Measurements from ENCODE around the gene IL36RN.

IL36RN gene

DNA sequence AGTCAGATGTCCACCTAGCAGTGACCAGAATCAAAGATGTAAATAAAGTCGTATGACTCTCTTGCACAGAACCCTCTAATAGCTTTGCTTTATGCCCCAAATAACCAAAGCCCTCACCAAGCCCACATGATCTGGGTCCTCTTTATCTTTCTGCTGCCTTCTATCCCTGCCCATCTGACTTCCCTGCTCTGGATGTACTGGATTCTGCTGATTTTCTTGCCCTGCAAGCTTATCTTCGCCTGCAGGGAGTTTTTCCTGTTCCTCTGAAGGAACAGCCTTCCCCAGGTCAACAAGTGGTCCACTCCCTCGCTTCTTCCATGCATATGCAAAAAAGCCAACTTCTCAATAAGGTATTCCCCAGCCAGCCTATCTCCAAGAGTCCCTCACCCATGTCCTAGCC, 25.0 kb upstream of the IL36RN start:
- H3K27me3 ChIP-seq (ENCODE audit: low read depth, low read length) = peaks cover 33% of the 10 kb centered on the region
- H3K9me3 ChIP-seq (ENCODE audit: insufficient read depth, low read length) = no peaks in the 10 kb centered on the region
- H3K4me1 ChIP-seq (ENCODE audit: low read length) = peaks cover 11% of the 10 kb centered on the region
- H3K27ac ChIP-seq (ENCODE audit: low read length) = no peak overlapping the region
- H3K9ac ChIP-seq (ENCODE audit: low read length) = no peak overlapping the region
- TF ChIP-seq, protein P1, sequence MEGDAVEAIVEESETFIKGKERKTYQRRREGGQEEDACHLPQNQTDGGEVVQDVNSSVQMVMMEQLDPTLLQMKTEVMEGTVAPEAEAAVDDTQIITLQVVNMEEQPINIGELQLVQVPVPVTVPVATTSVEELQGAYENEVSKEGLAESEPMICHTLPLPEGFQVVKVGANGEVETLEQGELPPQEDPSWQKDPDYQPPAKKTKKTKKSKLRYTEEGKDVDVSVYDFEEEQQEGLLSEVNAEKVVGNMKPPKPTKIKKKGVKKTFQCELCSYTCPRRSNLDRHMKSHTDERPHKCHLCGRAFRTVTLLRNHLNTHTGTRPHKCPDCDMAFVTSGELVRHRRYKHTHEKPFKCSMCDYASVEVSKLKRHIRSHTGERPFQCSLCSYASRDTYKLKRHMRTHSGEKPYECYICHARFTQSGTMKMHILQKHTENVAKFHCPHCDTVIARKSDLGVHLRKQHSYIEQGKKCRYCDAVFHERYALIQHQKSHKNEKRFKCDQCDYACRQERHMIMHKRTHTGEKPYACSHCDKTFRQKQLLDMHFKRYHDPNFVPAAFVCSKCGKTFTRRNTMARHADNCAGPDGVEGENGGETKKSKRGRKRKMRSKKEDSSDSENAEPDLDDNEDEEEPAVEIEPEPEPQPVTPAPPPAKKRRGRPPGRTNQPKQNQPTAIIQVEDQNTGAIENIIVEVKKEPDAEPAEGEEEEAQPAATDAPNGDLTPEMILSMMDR (IDR thresholded peaks at IDR 0.05; ENCODE audit: low read depth, low read length) = no peak
- TF ChIP-seq EZH2phosphoT487 (IDR thresholded peaks at IDR 0.05; ENCODE audit: low read depth) = no peak
- no peaks in the 10 kb centered on the region for H3K36me3 ChIP-seq (replicated peaks; ENCODE audit: low read depth, low read length)
- no peaks in the 10 kb centered on the region for H4K20me1 ChIP-seq (ENCODE audit: insufficient read depth, low read length)
- no peak overlapping the region for H3K4me2 ChIP-seq (ENCODE audit: low read length)
- no peak overlapping the region for H2AFZ ChIP-seq (ENCODE audit: low read depth, low read length)
- no peak overlapping the region for H3K4me3 ChIP-seq (ENCODE audit: low read length)
- H3K79me2 ChIP-seq (ENCODE audit: low read length) = no peaks in the 10 kb centered on the region

DNA sequence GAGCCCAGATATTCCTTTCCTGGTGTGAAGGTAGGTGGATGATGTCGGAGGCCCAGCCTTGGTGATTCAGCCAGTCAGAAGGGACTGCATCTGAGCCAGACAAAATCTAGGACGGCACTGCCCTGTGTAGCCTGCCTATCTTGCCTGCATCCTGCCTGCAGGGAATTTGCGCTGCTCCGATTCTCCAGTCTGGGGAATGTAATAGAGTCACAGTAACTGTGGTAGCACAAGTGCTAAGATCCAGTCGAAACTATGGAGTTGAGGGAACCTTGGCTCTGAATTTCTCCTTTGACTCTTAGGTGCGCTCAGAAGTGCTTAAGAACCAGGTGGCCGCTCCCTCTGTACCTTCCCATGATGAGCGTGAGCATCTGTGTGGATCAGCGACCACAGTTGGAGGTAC, 22.2 kb upstream of the IL36RN start:
- TF ChIP-seq EZH2phosphoT487 (IDR thresholded peaks at IDR 0.05; ENCODE audit: low read depth) = no peak
- TF ChIP-seq, protein P1 (IDR thresholded peaks at IDR 0.05; ENCODE audit: low read depth, low read length) = no peak
- peaks cover 7% of the 10 kb centered on the region for H3K27me3 ChIP-seq (ENCODE audit: low read depth, low read length)

DNA sequence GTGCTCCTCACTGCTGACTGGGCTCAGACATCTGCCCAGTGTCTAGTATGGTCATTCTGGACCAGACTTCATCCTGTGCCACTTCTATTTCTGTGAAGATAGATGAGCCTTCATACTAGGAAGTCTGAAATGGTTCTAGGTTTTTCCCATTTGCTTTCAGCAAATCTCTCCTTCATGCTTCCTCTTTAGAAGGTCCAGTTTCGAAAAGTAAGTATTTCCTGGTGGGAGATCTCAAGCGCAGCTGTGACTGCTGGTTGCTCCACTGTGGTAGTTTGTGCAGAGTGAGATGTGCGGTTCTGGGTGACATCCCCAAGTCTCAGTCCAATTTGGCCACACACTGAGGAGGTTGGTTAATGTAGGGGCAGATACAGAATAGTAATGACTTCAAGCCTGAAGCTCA, 20.7 kb upstream of the IL36RN start:
- TF ChIP-seq, protein P1 (IDR thresholded peaks at IDR 0.05; ENCODE audit: low read depth, low read length) = no peak
- no peak for TF ChIP-seq EZH2phosphoT487 (IDR thresholded peaks at IDR 0.05; ENCODE audit: low read depth)
- peaks cover 11% of the 10 kb centered on the region for H3K4me1 ChIP-seq (ENCODE audit: low read length)
- no peak overlapping the region for H3K9ac ChIP-seq (ENCODE audit: low read length)
- H3K79me2 ChIP-seq (ENCODE audit: low read length) = no peaks in the 10 kb centered on the region
- no peaks in the 10 kb centered on the region for H3K9me3 ChIP-seq (ENCODE audit: insufficient read depth, low read length)
- H3K27ac ChIP-seq (ENCODE audit: low read length) = no peak overlapping the region
- no peak overlapping the region for H2AFZ ChIP-seq (ENCODE audit: low read depth, low read length)
- peaks cover 8% of the 10 kb centered on the region for H3K27me3 ChIP-seq (ENCODE audit: low read depth, low read length)
- no peak overlapping the region for H3K4me3 ChIP-seq (ENCODE audit: low read length)
- no peaks in the 10 kb centered on the region for H4K20me1 ChIP-seq (ENCODE audit: insufficient read depth, low read length)
- no peak overlapping the region for H3K4me2 ChIP-seq (ENCODE audit: low read length)
- H3K36me3 ChIP-seq (replicated peaks; ENCODE audit: low read depth, low read length) = no peaks in the 10 kb centered on the region

More for the DNA sequence above, 22.2 kb upstream of the IL36RN start:
- H3K9me3 ChIP-seq (ENCODE audit: insufficient read depth, low read length) = no peaks in the 10 kb centered on the region
- H3K9ac ChIP-seq (ENCODE audit: low read length) = no peak overlapping the region
- no peak overlapping the region for H3K4me2 ChIP-seq (ENCODE audit: low read length)
- no peaks in the 10 kb centered on the region for H3K36me3 ChIP-seq (replicated peaks; ENCODE audit: low read depth, low read length)
- no peak overlapping the region for H3K27ac ChIP-seq (ENCODE audit: low read length)
- no peaks in the 10 kb centered on the region for H4K20me1 ChIP-seq (ENCODE audit: insufficient read depth, low read length)
- no peak overlapping the region for H2AFZ ChIP-seq (ENCODE audit: low read depth, low read length)
- peaks cover 11% of the 10 kb centered on the region for H3K4me1 ChIP-seq (ENCODE audit: low read length)
- H3K4me3 ChIP-seq (ENCODE audit: low read length) = no peak overlapping the region
- no peaks in the 10 kb centered on the region for H3K79me2 ChIP-seq (ENCODE audit: low read length)

DNA sequence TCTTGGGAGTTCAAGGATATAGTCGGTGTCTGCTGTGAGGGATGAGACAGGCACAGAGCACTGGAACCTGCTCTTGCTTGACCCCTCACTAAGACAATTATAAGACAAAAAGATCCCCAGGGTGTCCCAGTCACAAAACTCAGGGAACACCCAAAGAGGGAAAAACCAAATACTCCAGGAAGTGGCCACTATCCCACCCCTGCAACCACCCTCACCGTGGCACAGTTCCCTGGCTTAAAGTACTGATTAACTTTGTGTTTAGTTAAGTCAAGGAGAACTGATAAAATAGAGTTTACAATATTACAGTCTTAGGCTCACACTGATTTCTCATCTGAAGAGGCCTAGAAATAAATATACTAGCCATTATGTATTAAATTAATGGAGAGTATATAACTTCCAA, 19.8 kb upstream of the IL36RN start:
- H3K9ac ChIP-seq (ENCODE audit: low read length) = no peak overlapping the region
- no peak overlapping the region for H2AFZ ChIP-seq (ENCODE audit: low read depth, low read length)
- H3K36me3 ChIP-seq (replicated peaks; ENCODE audit: low read depth, low read length) = no peaks in the 10 kb centered on the region
- H3K4me3 ChIP-seq (ENCODE audit: low read length) = no peak overlapping the region
- H3K79me2 ChIP-seq (ENCODE audit: low read length) = no peaks in the 10 kb centered on the region
- no peak overlapping the region for H3K27ac ChIP-seq (ENCODE audit: low read length)
- H3K4me2 ChIP-seq (ENCODE audit: low read length) = no peak overlapping the region
- H3K9me3 ChIP-seq (ENCODE audit: insufficient read depth, low read length) = no peaks in the 10 kb centered on the region
- H4K20me1 ChIP-seq (ENCODE audit: insufficient read depth, low read length) = no peaks in the 10 kb centered on the region
- peaks cover 11% of the 10 kb centered on the region for H3K4me1 ChIP-seq (ENCODE audit: low read length)
- TF ChIP-seq, protein P1 (IDR thresholded peaks at IDR 0.05; ENCODE audit: low read depth, low read length) = no peak
- no peak for TF ChIP-seq EZH2phosphoT487 (IDR thresholded peaks at IDR 0.05; ENCODE audit: low read depth)
- peaks cover 4% of the 10 kb centered on the region for H3K27me3 ChIP-seq (ENCODE audit: low read depth, low read length)
